Fibroblast of peridontal ligament (primary cell): ENCODE results near the gene MDFI.
"Not testable (repeated sequence)": the region's sequence is repeated elsewhere in the genome, so short reads cannot be mapped to it uniquely, and the experiment has no call there.

ENCODE experiments used
- DNase-seq: peaks from one replicate; pipeline ENCODE4 v3.0.0-alpha.2; 2010; ENCODE audit errors: extremely low read depth

The MDFI gene

DNA sequence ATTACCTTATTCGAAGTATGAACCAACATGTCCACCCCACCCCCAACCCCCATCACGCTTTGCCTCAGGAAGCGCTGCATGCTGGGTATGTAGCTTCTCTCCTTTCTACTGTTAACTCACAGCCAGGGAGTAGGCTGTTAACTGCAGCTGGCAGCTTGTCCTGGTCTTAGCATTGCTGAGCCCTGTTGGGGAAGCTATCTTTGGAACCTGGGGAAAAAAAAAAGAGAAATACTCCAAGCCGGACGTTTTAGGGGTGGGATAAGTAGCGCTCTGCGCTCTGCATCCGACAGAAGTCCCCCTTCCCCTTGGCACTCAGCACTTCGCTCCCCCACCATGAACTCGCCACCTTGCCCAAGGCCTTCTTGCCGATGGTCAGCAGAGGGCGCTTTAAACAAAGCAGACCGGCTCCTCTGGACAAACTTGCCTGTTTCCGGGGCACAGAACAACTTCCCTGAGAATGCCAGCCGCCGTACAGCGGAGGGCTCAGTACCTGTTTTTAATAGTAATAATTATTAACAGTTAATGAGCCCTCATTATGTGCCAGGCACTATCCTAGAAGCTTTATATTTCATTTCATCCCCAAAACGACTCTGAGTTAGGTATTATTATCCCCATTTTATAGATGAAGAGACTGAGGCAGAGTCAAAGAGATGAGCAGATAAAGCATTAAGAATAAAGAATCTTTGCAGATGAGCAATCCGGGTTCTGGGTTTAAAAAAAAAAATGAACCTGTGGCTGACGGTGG is 35.2 kb upstream of the MDFI start:
- DNase-seq, result peak; percentile 86

DNA sequence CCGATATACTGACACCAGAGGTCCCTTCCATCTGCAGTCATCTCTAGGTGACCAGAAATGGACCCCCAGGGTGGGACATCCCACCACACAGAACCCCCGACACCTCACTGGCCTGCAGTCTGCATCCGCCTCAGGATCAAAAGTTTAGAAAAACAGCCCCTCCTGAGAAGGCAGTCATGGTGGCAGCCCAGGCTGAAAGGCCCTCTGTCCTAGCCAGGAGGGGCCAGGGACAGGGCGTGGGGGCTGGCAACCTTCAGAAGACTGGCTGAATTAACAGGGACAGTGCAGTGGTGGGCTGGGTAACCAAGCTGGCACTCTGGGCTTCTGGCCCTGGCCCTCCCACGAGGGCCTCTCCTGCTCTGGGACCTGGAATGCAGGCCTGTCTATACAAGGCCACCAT is 34.3 kb upstream of the MDFI start:
- DNase-seq, result no peak

DNA sequence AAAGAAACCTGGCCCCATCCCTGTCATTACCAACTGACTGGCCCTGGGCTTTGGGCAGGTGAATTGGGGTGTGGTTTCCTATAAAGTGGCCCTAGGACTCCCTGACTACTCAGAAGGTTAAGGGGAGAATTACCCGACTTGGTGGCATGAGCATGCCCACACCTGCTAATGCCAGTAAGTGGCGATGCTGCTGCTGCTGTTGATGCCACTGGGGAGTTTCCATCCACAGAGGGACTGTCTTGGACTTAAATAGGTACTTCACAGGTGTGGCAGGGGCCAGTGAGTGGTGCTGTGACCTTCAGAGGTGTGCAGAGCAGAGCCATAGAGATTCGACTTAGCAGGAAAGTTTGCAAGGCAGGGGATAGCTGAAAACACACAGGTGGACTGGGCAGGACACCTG is 32.6 kb upstream of the MDFI start:
- DNase-seq, result no peak

DNA sequence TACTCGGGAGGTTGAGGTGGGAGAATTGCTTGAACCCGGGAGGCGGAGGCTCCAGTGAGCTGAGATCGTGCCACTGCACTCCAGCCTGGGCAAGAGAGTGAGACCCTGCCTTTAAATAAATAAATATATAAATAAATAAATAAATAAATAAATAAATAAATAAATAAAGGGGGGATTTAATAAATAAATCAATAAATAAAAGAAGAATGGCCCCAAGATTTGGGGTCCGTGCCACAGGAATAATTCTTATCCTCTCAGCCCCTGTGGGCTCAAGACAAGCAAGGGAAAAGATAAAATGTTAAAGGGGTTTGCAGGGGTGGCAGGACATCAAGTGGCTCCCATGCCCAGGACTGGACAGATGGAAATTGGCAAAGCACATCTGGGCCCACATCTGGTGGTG is 31.2 kb upstream of the MDFI start:
- no peak for DNase-seq

DNA sequence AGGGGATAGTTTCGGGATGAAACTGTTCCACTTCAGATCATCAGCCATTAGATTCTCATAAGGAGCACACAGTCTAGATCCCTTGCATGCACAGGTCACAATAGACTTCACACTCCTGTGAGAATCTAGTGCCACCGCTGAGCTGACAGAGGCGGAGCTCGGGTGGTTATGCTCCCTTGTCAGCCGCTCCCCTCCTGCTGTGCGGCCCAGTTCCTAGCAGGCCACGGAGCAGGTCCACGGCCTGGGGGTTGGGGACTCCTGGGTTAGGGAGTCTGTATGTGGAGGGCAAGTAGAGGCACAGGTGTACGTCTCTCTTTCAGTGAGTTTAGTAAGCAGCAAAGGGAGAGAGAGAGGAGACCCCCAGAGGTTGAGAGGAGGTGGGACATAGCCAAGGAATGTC is 30.5 kb upstream of the MDFI start:
- no peak for DNase-seq

DNA sequence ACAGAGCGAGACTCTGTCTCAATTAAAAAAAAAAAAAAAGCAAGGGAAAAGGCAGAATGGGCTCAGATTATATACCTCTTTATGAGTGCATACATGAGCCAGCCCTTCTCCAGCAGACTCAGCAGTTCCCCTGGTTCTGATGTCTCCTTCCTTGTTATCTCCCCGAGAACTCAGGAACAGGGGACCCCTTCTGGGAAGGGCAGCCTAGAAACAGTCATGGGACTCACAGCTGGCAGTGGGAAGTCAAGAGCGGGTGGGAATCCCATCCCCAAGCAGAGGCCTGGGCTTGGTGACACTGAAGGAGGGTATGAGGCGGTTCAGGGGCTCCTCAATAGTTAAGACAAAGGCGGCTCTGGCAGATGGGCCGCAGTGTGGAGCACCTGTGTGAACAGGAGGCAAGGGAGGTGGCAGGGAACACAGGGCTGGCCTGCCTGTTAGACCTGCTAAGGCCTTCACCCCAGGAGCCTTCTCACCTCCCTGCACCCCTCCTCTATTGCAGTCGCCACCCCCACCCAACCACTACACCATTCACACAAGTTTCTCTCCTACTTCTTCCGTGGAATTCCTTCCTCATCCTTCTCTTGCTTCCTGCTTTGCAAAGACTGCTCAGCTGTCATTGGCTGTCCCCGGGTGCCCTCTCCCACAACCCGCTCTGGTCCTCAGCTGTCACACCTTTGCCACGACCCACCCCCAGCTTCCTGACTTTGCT is 29.7 kb upstream of the MDFI start:
- DNase-seq, result no peak

DNA sequence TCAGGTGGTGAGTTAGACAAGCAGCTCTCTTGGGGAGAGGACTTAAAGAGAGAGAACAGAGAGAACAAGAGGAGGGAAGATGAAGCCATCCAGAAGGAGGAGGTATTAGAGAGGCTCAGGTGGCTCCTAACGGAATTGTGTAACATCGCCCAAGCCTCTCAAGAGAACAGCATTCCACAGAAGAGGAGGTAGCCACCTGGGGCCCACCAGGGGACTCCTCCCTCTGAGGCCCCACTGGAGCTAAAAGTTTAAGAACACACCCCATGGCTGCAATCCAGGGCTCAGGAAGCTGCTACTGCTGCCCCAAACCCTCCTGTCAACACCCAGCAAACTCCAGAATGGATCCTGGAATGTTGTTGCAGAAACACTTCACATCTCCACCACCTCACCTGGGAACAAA is 23.6 kb upstream of the MDFI start:
- DNase-seq, result no peak

DNA sequence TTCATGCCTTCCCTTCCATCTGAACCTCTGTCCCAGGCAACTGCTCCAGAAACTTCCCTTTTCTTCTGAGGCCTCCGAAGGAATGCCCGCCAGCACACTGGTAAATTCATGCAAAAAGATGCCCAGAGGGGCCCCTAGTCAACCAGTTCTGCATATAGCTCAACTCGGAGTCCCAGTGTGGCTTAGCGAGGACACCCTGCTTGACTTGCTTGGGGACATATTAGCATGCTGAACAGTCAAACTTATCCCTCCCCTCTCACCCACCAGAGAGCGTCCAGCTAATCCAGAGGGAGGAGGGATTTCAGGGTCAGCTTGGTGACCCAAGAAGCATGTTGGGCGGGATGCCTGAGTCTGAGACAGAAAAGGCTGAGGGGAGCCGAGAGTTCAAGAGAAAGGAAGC is 23.0 kb upstream of the MDFI start:
- no peak for DNase-seq

DNA sequence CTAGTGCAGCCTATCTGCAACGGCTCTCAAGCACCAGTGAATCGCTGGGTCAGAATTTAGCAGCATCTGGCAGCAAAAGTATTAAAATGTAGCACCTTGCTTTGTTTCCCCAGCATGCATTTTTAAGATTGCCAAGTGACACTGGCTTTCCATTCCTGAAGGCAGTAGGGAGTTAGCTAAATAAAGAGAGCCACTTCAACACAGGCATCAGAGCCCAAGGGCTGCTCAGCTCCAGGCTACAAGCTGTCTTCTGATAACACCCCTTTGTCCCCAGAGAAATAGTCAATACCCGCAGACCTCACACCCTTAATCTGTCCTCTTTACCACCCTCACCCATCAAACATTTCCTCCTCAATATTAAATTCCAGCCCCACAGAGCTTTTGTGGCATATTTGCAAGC is 19.7 kb upstream of the MDFI start:
- no peak for DNase-seq

DNA sequence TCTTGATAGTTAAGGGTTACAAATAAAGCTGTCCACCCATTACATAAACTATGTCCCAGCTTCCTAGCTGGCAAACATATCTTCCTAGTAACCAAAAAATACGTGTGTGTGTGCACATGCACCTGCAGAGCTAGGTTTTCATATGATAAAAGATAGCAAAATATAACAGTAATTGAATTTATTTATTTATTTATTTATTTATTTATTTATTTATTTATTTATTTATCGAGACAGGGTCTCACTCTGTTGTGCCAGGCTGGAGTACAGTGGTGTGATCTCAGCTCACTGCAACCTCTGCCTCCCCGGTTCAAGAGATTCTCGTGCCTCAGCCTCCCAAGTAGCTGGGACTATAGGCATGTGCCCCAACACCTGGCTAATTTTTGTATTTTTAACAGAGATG is 19.1 kb upstream of the MDFI start:
- not testable (repeated sequence) for DNase-seq

DNA sequence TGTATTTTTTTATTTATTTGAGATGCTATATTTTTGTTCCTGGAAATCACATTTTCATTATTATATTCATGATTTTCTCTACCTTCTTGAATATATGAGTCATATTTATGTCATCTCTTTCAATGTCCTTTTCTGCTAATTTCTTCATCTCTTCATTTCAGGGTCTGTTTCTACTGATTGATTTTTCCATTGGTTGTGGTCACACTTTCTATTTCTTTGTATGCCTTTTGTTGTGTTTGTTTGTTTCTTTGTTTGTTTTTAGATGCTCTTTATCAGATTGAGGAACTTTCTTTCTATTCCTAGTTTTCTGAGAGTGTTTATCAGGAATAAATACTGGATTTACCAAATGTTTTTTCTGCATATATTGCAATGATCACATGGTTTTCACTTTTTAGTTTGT is 16.9 kb upstream of the MDFI start:
- no peak for DNase-seq

DNA sequence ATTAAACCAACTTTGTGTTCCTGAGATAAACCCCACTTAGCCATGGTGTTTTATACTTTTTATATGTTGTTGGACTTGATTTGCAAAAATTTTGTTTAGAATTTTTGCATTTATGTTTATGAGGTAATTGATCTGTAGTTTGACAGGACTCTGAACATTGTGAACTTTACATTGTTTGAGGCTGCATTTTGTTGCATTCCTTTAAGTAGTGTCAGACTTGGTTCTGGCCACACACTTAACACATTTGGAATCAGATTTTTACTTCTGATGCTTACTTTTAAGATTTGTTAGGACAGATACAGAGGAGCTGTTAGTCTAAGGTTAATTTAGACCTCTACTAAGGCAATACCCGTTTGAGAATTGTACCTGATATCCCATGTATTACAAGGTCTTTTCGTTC is 16.5 kb upstream of the MDFI start:
- no peak for DNase-seq

DNA sequence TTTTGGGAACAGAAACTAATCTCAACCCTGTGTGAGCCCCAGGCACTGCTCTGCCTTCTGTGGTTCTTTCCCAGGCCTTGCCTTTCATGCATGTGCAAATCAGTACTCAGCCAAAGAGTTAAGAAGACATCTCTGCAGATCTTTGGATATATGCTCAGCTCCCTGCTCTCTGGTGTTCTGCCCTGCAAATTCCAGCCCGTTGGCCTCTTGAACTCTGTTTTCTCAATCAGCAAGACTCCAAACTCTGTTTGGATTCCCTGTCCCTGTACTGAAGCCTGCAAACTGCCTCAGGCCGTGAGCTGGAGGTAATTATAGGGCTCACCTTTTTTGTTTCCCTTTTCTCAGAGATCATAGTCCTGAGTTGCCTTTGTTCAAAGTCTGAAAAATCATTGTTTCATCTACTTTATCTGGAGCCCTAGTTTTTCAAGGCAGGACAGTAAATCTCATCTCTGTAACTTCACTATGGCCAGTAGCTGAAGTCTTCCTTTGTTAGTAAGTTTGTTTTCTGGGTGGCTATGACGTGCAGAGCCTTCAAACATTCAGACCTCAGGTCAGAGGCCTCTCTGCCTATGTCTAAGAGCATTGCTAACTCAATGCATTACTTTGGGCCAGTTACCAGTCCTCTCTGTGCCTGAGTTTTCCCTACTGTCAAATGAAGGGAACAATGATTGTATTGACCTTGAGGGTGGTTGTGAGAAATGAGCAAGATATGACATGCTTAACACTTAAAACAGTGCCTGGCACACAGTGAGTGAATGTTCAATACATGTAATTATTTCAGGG is 15.9 kb upstream of the MDFI start:
- no peak for DNase-seq

DNA sequence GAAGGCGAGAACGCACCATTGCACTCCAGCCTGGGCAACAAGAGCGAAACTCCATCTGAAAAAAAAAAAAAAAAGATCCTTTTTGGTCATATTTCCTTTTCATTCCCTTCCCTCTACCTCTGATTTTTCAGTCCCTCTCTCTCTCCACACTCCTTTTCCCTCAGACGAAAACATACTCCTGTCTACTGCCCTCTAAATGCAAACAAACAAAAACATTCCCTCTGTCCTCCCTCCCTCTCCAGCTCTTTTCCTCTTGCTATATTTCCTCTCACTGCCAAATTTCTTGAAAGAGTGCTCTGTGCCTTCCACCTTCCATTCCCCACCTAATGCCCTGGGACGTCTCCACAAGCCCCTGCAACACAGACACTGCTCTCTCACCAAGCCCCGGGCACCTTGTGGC is 14.9 kb upstream of the MDFI start:
- no peak for DNase-seq

DNA sequence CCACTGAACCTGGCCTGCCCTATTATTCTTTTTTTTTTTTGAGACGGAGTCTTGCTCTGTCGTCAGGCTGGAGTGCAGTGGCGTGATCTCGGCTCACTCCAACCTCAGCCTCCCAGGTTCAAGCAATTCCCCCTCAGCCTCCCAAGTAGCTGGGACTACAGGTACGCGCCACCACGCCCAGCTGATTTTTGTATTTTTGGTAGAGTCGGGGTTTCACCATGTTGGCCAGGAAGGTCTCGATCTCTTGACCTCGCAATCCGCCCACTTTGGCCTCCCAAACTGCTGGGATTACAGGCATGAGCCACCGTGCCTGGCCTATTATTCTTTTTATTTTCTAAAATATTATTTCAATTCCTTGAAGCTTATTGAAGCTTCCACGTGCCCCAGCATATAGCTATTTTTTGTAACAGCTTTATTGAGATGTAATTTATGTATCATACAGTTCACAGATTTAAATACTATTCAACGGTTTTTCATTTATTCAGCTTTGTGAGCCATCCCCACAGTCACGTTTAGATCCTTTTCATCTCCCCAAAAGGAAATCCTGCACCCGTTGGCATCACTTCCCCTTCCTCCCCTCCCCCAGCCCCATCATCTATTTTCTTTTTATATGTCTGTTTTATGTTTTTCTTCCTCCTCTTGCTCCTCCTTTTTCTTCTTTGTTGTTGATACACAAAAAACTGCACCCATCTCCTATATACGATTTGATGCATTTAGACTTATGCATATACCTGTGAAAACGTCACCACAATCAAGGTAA is 13.5 kb upstream of the MDFI start:
- no peak for DNase-seq

DNA sequence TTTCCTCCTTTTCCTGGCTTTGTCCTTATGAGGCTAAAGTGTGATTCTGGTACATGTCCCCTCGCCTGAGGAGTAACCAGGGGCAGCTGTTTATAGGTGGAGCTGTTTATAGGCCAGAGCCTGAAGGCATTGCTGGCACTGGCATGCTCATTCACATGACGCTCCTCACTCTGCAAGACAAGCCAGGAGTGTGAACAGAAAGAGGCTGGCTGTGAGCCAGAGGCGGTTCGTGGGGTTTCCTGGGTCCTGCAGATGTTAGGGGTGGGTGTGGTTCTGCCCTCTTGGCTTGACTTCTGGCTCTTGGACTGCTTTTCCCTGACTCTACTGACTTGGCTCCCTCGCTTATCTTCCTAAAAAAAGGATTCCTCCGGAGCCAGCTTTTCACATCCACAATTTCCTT is 12.8 kb upstream of the MDFI start:
- DNase-seq, result no peak

DNA sequence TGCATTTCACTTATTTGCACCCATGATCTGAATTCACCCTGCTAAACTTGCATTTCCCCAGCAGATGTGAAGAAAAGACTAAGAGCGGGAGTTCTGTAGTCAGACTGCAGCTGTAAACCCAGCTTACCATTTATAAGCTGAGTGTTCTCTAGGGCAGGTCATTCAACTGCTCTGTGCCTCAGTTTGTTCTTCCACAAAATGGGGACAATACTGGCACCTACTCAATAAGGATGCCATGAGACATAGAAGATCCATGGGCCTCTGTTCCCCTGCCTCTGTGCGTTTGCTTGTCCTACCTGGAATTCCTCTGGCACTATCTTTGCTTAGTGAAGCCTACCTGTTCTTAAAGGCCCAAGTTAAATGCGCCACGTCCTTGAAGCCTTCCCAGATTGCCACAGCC is 12.2 kb upstream of the MDFI start:
- no peak for DNase-seq

DNA sequence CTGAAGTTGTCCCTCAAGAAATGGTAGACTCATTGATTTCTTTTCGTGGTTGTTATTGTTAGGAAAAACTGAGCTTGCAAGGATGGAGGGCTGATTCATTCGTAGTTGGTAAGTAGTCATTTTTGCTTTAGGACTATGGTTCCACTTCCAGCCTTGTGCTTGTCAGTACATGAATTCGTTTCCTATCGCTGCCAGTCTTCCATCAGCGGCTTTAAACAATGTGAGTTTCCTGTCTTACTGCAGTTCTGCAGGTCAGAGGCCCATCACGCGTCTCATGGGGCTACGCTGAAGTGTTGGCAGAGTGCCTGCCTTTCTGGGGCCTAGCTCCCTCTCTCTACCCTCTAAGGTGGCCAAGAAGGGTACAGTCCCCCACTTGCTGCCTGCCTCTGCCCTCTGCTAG is 11.4 kb upstream of the MDFI start:
- no peak for DNase-seq

DNA sequence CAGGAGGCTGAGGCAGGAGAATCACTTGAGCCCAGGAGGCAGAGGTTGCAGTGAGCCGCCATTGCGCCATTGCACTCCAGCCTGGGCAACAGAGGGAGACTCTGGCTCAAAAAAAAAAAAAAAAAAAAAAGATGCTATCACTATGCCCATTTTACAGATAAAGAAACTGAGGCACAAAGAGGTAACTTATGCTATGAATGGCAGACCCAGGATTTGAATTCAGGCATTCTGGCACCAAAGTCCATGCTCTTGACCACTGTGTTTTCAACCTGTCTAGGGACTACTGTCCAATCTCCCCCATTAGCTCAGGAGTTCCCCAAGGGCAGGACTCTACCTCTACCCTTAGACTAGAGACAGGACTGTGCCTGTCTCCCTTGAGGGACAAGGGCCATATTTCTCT is 9.1 kb upstream of the MDFI start:
- no peak for DNase-seq

DNA sequence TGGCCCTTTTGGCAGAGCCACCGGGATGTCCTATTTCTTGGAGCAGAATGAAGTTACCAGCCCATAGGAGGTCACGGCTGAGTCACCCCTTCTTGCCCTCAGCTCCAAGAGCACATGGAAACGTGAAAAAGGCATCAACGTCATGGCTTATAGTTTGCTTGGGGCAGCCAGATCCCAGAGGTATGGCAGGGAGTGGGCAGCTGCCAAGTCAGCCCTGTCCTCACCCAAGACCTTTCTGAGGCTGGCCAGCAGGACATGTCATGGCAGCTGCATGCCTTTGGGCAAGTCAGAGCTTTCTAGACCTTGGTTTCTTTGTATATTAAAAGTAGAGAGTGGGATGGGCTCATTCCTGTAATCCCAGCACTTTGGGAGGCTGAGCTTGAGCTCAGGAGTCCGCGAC is 8.2 kb upstream of the MDFI start:
- no peak for DNase-seq

DNA sequence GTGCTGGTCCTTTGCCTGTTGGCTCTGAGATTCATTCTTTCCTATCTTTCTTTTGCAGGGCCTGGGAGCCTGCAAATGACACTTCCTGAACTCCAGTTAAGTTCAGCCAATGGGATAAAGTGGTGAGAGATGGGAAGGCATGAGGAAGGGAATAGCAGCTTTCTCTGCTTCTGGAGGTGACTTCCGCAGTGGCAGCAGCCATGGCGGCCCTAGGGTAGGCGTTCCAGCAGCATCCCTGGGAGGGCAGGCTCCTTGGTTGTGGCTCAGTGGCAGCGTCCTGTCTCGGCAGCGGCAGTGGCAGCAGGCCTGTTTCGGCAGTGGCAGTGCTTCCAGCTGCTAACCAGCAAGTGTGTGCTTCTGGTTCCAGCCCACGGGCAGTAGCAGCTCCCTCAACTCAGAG is 7.3 kb upstream of the MDFI start:
- DNase-seq, result no peak

DNA sequence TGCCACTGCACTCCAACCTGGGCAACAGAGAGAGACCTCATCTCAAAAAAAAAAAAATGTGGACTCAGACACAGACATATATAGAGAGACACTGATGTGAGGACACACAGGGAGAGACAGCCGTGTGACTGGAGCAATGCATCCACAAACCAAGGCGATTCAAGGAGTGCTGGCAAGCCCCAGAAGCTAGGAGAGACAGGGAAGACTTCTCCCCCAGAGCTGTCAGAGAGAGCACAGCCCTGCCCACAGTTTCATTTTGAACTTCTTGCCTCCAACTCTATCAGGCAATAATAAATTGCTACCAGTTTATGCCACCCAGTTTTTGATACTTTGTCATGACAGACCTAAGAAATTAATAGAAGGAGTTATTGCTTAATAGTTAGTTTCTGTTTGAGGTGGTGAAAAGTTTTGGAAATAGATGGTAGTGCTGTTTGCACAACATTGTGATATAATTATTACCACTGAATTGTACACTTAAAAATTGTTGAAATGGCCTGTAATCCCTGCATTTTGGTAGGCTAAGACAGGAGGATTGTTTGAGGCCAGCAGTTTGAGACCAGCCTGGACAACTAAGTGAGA is 5.1 kb upstream of the MDFI start:
- no peak for DNase-seq
